Neuronal stem cell (in vitro differentiated cells): Measurements from ENCODE around the gene MAP6.
"Not testable (repeated sequence)": the region's sequence is repeated elsewhere in the genome, so short reads cannot be mapped to it uniquely, and the experiment has no call there.

ENCODE experiments used
- DNase-seq: peaks from one replicate; pipeline ENCODE4 v3.0.0-alpha.2; 2013; ENCODE audit warnings: low spot score
- H2AFZ ChIP-seq: one replicate; pipeline ENCODE4 v1.6.1; 2013; ENCODE audit warnings: mild to moderate bottlenecking, low read length, inconsistent platforms
- H2AK5ac ChIP-seq: 2 replicates; pipeline ENCODE4 v1.6.1; 2013; ENCODE audit warnings: low read depth, mild to moderate bottlenecking, inconsistent platforms, low read length, moderate library complexity, mixed read lengths
- H2BK120ac ChIP-seq: 2 replicates; pipeline ENCODE4 v1.6.1; 2013; ENCODE audit warnings: low read depth, mild to moderate bottlenecking, inconsistent platforms, low read length, moderate library complexity, mixed read lengths
- H2BK12ac ChIP-seq: one replicate; pipeline ENCODE4 v1.6.1; 2013; ENCODE audit warnings: low read length, inconsistent platforms
- H2BK15ac ChIP-seq: 2 replicates; pipeline ENCODE4 v1.6.1; 2013; ENCODE audit warnings: mild to moderate bottlenecking, low read length, inconsistent platforms, mixed read lengths
- H2BK5ac ChIP-seq: one replicate; pipeline ENCODE4 v1.6.1; 2013; ENCODE audit warnings: inconsistent platforms, mild to moderate bottlenecking, low read length, moderate library complexity
- H3K14ac ChIP-seq: one replicate; pipeline ENCODE4 v1.6.1; 2013; ENCODE audit warnings: low read length, inconsistent platforms
- H3K18ac ChIP-seq: 2 replicates; pipeline ENCODE4 v1.6.1; 2013; ENCODE audit warnings: low read length, inconsistent platforms
- H3K23ac ChIP-seq: 2 replicates; pipeline ENCODE4 v1.6.1; 2013; ENCODE audit warnings: low read depth, mild to moderate bottlenecking, mixed read lengths, low read length, inconsistent platforms; ENCODE audit not compliant: poor library complexity
- H3K27ac ChIP-seq: replicated peaks from 3 replicates; pipeline ENCODE4 v1.5.1; 2013; ENCODE audit warnings: low read length, inconsistent platforms
- H3K27me3 ChIP-seq, 3 experiments: 2 replicates each; pipeline ENCODE4 v1.6.1; 2013; ENCODE audit warnings: low read length in 3 of 3, mild to moderate bottlenecking in 2 of 3, inconsistent platforms in 1 of 3, low read depth in 1 of 3, mixed read lengths in 1 of 3, moderate library complexity in 1 of 3; ENCODE audit not compliant: control insufficient read depth in 3 of 3, insufficient read depth in 3 of 3
- H3K36me3 ChIP-seq, 2 donors: replicated peaks in 1 of 2; 2 replicates each; pipeline ENCODE4 v1.6.1; 2013; ENCODE audit warnings: low read length in 2 of 2; ENCODE audit not compliant: control insufficient read depth in 2 of 2, insufficient read depth in 2 of 2
- H3K4ac ChIP-seq: 2 replicates; pipeline ENCODE4 v1.6.1; 2013; ENCODE audit warnings: inconsistent platforms, mild to moderate bottlenecking, low read length, moderate library complexity
- H3K4me1 ChIP-seq, 2 donors: 1 replicate in 1 of 2; 2 replicates in 1 of 2; pipeline ENCODE4 v1.6.1; 2013; ENCODE audit warnings: low read length in 2 of 2, low read depth in 1 of 2; ENCODE audit not compliant: control insufficient read depth in 2 of 2, insufficient read depth in 1 of 2
- H3K4me2 ChIP-seq: one replicate; pipeline ENCODE4 v1.6.1; 2013; ENCODE audit warnings: mild to moderate bottlenecking, low read length, inconsistent platforms; ENCODE audit not compliant: insufficient read depth, poor library complexity, severe bottlenecking
- H3K4me3 ChIP-seq, 2 donors: 2 replicates each; pipeline ENCODE4 v1.5.1; 2013; ENCODE audit warnings: low read length in 2 of 2, mild to moderate bottlenecking in 2 of 2, inconsistent platforms in 1 of 2, moderate library complexity in 1 of 2
- H3K79me1 ChIP-seq: one replicate; pipeline ENCODE4 v1.6.1; 2013; ENCODE audit warnings: low read depth, mild to moderate bottlenecking, inconsistent platforms, low read length, moderate library complexity
- H3K9ac ChIP-seq: one replicate; pipeline ENCODE4 v1.6.1; 2013; ENCODE audit warnings: mild to moderate bottlenecking, low read depth, low read length, inconsistent platforms; ENCODE audit not compliant: poor library complexity
- H3K9me3 ChIP-seq, 2 donors: replicated peaks in 1 of 2; 2 replicates each; pipeline versions ENCODE3 to v1.6.1; 2013; ENCODE audit warnings: low read length in 2 of 2, mild to moderate bottlenecking in 2 of 2, inconsistent platforms in 1 of 2, low read depth in 1 of 2, mixed read lengths in 1 of 2, moderate library complexity in 1 of 2; ENCODE audit not compliant: control insufficient read depth in 2 of 2, insufficient read depth in 1 of 2
- H4K8ac ChIP-seq: one replicate; pipeline ENCODE4 v1.6.1; 2013; ENCODE audit warnings: low read depth, mild to moderate bottlenecking, inconsistent platforms, low read length, moderate library complexity
- H4K91ac ChIP-seq: one replicate; pipeline ENCODE4 v1.6.1; 2013; ENCODE audit warnings: low read length, low read depth, mild to moderate bottlenecking, inconsistent platforms; ENCODE audit not compliant: poor library complexity
- WGBS, 2 donors: extraction: QIAGEN DNeasy Blood & Tissue Kit; methylation state at CpG; one replicate each; pipeline ENCODE4 v1.1.7; 2013; ENCODE audit warnings: missing lambda C conversion rate in 2 of 2, mixed read lengths in 1 of 2; ENCODE audit not compliant: insufficient read length in 2 of 2, insufficient replicate concordance in 1 of 2; ENCODE audit errors: extremely low coverage in 2 of 2; 5-methylcytosine and 5-hydroxymethylcytosine counted together

The MAP6 gene

DNA sequence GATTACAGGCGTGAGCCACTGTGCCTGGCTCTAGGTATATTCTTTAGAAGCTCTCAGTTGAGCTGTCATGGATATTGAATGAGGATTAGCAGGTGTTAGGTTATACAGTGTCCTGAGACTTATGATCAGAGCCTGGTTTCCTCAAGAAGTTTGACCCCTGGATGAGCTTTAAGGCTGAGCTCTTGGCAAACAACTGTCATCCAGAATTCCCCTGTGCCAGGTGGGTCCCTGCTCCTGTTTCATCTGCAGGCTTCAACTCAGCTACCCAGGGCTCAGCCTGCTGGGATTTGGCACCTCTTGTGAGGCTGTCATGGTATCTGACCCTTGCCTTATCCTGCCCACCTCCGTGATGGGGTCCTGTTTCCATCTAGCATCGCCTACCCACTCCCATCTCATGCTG lies 82.4 kb downstream of the MAP6 start:
- H3K4ac ChIP-seq = no peak overlapping the region
- H2BK5ac ChIP-seq = no peak overlapping the region
- no peak overlapping the region for H3K4me2 ChIP-seq
- no peak overlapping the region for H2BK15ac ChIP-seq
- no peak overlapping the region for H3K14ac ChIP-seq
- H3K79me1 ChIP-seq = no peaks in the 10 kb centered on the region
- peaks cover 0 to 3% of the 10 kb centered on the region in 2 donors for H3K9me3 ChIP-seq
- H3K4me1 ChIP-seq = peaks cover 12% of the 10 kb centered on the region in 2 donors
- H4K8ac ChIP-seq = no peak overlapping the region
- no peak overlapping the region for H3K27ac ChIP-seq
- no peak overlapping the region for H2BK12ac ChIP-seq
- no peaks in the 10 kb centered on the region for H3K27me3 ChIP-seq
- peak overlapping the region; percentile 51 for H2AK5ac ChIP-seq
- H3K18ac ChIP-seq = no peak overlapping the region
- no peak overlapping the region for H3K9ac ChIP-seq
- H3K23ac ChIP-seq = peak overlapping the region; percentile 17
- no peak overlapping the region for H2AFZ ChIP-seq
- no peak overlapping the region for H2BK120ac ChIP-seq
- H4K91ac ChIP-seq = no peak overlapping the region
- no CpG with 5 or more reads among the region's 3 CpGs for WGBS, 2 donors
- no peak for DNase-seq
- no peaks in the 10 kb centered on the region for H3K36me3 ChIP-seq
- H3K4me3 ChIP-seq = no peak overlapping the region

DNA sequence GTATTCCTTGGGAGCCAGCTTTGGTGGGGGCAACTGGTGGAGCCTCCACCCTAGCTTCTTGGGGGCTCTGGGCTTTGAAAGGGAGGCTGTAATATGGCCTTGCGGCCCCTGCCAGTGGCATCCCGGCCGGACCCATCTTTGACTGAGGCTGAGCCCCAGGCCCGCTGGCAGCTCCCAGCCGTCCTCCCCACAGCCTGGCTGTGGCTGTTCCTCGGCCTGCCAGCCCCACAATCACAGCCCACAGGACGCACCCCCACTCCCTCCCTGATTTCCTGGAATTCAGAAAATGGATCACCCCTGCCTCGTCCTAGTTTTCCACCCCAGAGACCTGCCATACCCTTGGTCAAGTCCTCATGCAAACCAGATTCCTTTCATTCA lies 83.6 kb downstream of the MAP6 start:
- no peaks in the 10 kb centered on the region for H3K36me3 ChIP-seq
- peak overlapping the region; percentile 46 for H3K18ac ChIP-seq

DNA sequence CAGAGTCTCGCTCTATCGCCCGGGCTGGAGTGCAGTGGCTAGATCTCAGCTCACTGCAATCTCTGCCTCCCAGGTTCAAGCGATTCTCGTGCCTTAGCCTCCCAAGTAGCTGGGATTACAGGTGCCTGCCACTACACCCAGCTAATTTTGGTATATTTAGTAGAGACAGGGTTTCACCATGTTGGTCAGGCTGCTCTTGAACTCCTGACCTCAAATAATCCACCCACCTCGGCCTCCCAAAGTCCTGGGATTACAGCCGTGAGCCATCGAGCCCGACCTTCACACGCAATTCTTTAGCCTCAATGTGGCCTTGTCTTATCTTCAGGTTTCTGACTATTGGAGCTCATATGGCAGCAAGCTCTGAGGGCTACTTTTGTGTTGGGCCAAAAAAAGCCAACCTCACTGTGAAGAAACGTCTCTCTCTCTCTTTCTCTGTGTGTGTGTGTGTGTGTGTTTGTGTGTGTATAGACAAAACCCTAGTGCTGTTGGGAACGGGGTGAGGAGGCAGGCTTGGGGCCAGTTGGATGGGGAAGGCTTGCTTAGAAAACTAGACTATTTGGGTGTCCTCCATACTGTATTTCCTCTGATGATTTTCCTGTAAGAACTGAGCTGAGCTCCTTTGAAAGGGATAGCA lies 84.1 kb downstream of the MAP6 start:
- not testable (repeated sequence) for H2BK120ac ChIP-seq, H3K36me3 ChIP-seq, H2BK15ac ChIP-seq, H2AFZ ChIP-seq, H3K4me2 ChIP-seq, DNase-seq, H3K14ac ChIP-seq, H3K27me3 ChIP-seq, H3K18ac ChIP-seq, H2AK5ac ChIP-seq, H2BK5ac ChIP-seq, H3K9ac ChIP-seq, H3K23ac ChIP-seq, H3K79me1 ChIP-seq, H2BK12ac ChIP-seq, H3K9me3 ChIP-seq, H3K4ac ChIP-seq
- Histone ChIP-seq H3K4me1 (peaks cover 12% of the 10 kb centered on the region in 2 donors), H3K4me3 (peak overlapping the region in 1 of 2 donors; percentile 64), H4K8ac (peak overlapping the region; percentile 70), H3K27ac (peak overlapping the region; percentile 95), H4K91ac (peak overlapping the region; percentile 16)
- no CpG with 5 or more reads among the region's 12 CpGs for WGBS, 2 donors

More for the DNA sequence above, 83.6 kb downstream of the MAP6 start:
- Histone ChIP-seq H3K79me1 (no peaks in the 10 kb centered on the region), H3K4me1 (peaks cover 12% of the 10 kb centered on the region in 2 donors), H2AK5ac (no peak overlapping the region), H3K9ac (no peak overlapping the region), H3K9me3 (peaks cover 0 to 3% of the 10 kb centered on the region in 2 donors), H2BK120ac (no peak overlapping the region), H2BK15ac (no peak overlapping the region), H3K27me3 (no peaks in the 10 kb centered on the region), H3K27ac (no peak overlapping the region), H4K8ac (no peak overlapping the region), H3K4me3 (no peak overlapping the region), H3K14ac (no peak overlapping the region), H2BK5ac (no peak overlapping the region), H3K4ac (no peak overlapping the region), H3K4me2 (no peak overlapping the region), H2BK12ac (no peak overlapping the region), H2AFZ (no peak overlapping the region), H3K23ac (no peak overlapping the region), H4K91ac (no peak overlapping the region)
- no CpG with 5 or more reads among the region's 8 CpGs for WGBS, 2 donors
- no peak for DNase-seq

DNA sequence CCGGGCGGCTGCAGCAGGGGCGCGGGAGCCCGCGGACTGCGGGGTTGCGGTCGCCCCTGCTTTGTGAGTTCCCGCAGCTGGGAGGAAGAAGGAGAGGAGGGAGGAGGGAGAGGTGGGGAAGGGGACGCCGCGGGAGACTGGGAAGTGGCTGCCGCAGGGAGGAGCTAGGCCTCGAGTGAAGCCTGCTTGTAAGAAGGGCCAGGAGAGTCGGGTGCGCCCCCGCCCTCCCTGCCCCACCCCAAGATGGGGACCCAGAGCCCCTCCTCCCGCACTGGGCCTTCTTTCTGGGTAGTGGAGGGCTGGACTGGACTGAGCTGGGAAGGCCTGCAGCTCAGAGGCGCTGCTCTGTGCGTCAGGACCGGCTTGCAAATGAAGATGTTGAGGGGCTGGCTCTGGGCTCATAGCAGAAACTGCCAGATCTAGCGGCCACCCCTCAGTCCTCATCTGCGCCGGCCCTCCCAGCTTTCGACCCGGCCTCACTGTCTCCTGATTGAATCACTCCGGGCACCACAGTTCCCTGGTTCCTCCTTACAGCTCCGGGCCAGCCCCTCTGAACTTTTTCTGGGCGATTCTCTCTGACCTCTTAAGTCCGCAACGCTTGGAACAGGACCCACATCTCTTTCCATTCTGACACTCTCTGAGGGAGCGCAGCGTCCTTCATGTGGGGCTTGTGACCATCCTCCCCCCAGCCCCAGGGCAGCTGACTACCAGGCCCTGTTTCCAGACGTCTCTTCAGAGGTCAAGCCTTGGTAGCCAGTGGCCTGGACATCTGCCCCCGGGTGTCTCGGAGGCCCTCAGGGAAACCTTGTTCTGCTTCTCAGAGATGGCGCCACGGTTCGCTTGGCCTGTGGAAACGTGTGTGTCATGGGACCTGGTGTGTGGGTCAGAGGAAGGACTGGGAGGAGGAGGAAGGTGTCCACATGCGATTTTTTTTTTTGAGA lies 84.8 kb downstream of the MAP6 start:
- peak overlapping the region; percentile 59 for H3K4ac ChIP-seq
- DNase-seq = peak; percentile 69
- H2BK12ac ChIP-seq = no peak overlapping the region
- H4K8ac ChIP-seq = no peak overlapping the region
- H3K9me3 ChIP-seq = peaks cover 0 to 3% of the 10 kb centered on the region in 2 donors
- no peaks in the 10 kb centered on the region for H3K79me1 ChIP-seq
- H3K27ac ChIP-seq = peak overlapping the region; percentile 95
- H3K27me3 ChIP-seq = no peaks in the 10 kb centered on the region
- peak overlapping the region; percentile 49 for H2BK15ac ChIP-seq
- peak overlapping the region; percentile 98 for H3K18ac ChIP-seq
- peak overlapping the region; percentile 86 for H2AK5ac ChIP-seq
- peak overlapping the region; percentile 64 to 80 for H3K4me3 ChIP-seq
- peaks cover 12% of the 10 kb centered on the region in 2 donors for H3K4me1 ChIP-seq
- no peaks in the 10 kb centered on the region for H3K36me3 ChIP-seq
- peak overlapping the region; percentile 83 for H3K9ac ChIP-seq
- H2AFZ ChIP-seq = peak overlapping the region; percentile 90
- peak overlapping the region; percentile 61 for H2BK120ac ChIP-seq
- WGBS, 2 donors = no CpG with 5 or more reads among the region's 42 CpGs
- peak overlapping the region; percentile 73 for H3K4me2 ChIP-seq
- peak overlapping the region; percentile 95 for H3K14ac ChIP-seq
- H3K23ac ChIP-seq = peak overlapping the region; percentile 53
- peak overlapping the region; percentile 98 for H2BK5ac ChIP-seq
- H4K91ac ChIP-seq = peak overlapping the region; percentile 93
